ENCODE data around the gene CCL25.

- TF ChIP-seq POLR2AphosphoS5 (IDR thresholded peaks at IDR 0.05; ENCODE audit: insufficient read depth, low read depth, low read length): no peak
- no peak for TF ChIP-seq EZH2 (IDR thresholded peaks at IDR 0.05; ENCODE audit: borderline replicate concordance, low read depth, low read length, severe bottlenecking)
- TF ChIP-seq, protein P1, sequence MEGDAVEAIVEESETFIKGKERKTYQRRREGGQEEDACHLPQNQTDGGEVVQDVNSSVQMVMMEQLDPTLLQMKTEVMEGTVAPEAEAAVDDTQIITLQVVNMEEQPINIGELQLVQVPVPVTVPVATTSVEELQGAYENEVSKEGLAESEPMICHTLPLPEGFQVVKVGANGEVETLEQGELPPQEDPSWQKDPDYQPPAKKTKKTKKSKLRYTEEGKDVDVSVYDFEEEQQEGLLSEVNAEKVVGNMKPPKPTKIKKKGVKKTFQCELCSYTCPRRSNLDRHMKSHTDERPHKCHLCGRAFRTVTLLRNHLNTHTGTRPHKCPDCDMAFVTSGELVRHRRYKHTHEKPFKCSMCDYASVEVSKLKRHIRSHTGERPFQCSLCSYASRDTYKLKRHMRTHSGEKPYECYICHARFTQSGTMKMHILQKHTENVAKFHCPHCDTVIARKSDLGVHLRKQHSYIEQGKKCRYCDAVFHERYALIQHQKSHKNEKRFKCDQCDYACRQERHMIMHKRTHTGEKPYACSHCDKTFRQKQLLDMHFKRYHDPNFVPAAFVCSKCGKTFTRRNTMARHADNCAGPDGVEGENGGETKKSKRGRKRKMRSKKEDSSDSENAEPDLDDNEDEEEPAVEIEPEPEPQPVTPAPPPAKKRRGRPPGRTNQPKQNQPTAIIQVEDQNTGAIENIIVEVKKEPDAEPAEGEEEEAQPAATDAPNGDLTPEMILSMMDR (IDR thresholded peaks at IDR 0.05; ENCODE audit: extremely low read depth in 1 of 2, insufficient read depth in 1 of 2, low read depth in 1 of 2, low read length in 2 of 2): no peak
- no peak for TF ChIP-seq POLR2A (IDR thresholded peaks at IDR 0.05; ENCODE audit: low read depth, low read length)
- no peak for TF ChIP-seq MYC (IDR thresholded peaks at IDR 0.05; ENCODE audit: low read depth, low read length)
- no peak for TF ChIP-seq FOS (IDR thresholded peaks at IDR 0.05; ENCODE audit: borderline replicate concordance, insufficient read depth, low read length)
- no peak for TF ChIP-seq JUN (IDR thresholded peaks at IDR 0.05; ENCODE audit: borderline replicate concordance, insufficient read depth, insufficient read length, low read depth)
Observed at GRCh38 chr19:8020681-8021080, 31.9 kb upstream of the CCL25 start.

All from endothelial cell of umbilical vein (primary cell).